Kasumi-1 (cell line): ENCODE data around the gene NAGK.
"Not testable (repeated sequence)": the region's sequence is repeated elsewhere in the genome, so short reads cannot be mapped to it uniquely, and the experiment has no call there.

ENCODE experiments used
- DNase-seq, 2 experiments: peaks; one replicate each; lab custom pipeline; 2025; lab: John Stamatoyannopoulos, UW

NAGK gene

GRCh38 chr2:71068218-71069035 is at the start of gene NAGK:
NAGK (plus strand) TSS chr2:71068648; CDS start chr2:71068684, 36 bp downstream.
- DNase-seq, result peak; percentile 94

- DNase-seq, result not testable (repeated sequence)
Measured at GRCh38 chr2:71019989-71020388, 48.5 kb upstream of the NAGK start.

GRCh38 chr2:71021394-71021793 is 47.1 kb upstream of the NAGK start:
- DNase-seq, result not testable (repeated sequence)

DNA sequence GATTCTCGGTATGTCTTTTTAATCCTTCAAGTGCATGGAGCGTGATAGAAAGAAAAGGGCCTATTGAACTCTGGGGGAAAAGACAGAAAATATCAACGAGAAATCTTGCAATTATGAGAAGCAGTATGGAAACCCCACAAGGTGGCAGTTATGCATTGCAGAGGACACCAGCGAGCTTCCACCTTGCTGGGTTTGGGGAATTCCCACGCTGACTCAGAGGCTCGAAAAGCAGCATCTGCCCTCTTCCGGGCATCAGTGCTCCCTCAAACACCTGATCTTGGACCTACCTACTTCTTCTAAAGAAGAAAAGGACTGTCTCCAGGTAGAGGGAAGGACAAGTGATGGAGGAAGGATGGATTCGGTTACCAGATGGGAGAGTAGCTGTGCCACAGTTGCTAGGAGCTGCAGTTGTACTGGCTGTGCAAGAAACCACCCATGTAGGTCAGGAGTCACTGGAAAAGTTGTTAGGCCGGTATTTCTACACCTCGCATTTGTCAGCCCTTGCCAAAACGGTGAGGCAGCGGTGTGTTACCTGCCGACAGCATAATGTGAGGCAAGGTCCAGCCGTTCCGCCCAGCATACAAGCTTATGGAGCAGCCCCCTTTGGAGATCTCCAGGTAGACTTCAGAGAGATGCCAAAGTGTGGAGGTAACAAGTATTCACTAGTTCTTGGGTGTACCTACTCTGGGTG is 44.8 kb upstream of the NAGK start:
- not testable (repeated sequence) for DNase-seq

- DNase-seq, result not testable (repeated sequence)
Measured at GRCh38 chr2:71036296-71036695, 32.2 kb upstream of the NAGK start.

GRCh38 chr2:71042287-71042686 is 26.2 kb upstream of the NAGK start:
- no peak for DNase-seq

GRCh38 chr2:71043531-71044407 is 24.7 kb upstream of the NAGK start:
- peak in 1 of 2 experiments; percentile 0 for DNase-seq

DNA sequence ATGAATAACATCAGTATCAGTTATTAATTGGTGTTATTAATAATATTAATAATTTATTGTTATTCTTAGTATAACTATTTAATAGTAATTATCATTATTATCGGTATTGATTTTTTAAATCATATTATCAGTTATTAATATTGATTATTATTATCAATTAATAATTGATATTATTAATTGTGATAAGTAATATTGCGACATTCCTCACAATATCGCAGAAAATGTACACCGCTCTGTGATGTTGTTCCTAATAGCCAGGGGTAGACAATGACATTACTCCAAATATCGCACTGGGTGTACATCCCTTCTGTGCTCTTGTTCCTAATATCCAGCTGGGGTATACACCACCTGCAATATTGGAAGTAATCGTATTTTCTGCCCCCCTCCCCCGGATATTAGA is 23.3 kb upstream of the NAGK start:
- DNase-seq, result no peak

- DNase-seq, result peak; percentile 67 to 69
Measured at GRCh38 chr2:71045865-71046548, 22.4 kb upstream of the NAGK start.

GRCh38 chr2:71048096-71048495 is 20.4 kb upstream of the NAGK start:
- DNase-seq, result no peak

GRCh38 chr2:71049704-71050360 is 18.6 kb upstream of the NAGK start:
- DNase-seq, result not testable (repeated sequence)

- not testable (repeated sequence) for DNase-seq
Measured at GRCh38 chr2:71055206-71055740, 13.2 kb upstream of the NAGK start.

GRCh38 chr2:71060211-71060610 is 8.2 kb upstream of the NAGK start:
- DNase-seq, result no peak

- no peak for DNase-seq
Measured at GRCh38 chr2:71060871-71061270, 7.6 kb upstream of the NAGK start.

DNA sequence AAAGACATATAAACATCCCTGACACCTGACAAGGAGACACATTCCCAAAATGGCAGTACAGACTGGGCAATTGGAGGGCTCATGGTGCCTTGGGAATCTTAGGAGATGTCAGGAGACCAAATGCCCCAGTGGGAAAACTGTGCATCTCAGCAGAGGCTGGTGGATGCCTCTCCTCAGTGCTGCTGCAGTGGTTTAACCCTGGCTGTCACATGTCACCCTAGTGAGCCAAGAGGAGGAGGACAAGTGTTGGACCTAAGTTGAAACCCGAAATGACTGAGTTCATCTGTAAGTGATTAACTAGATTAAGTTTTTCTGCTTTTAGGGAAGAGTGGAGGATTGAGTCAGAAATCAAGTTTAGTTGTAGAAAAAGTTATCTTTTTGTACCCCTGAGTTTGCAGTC is 5.2 kb upstream of the NAGK start:
- no peak for DNase-seq

- no peak for DNase-seq
Measured at GRCh38 chr2:71064110-71064611, 4.3 kb upstream of the NAGK start.

DNA sequence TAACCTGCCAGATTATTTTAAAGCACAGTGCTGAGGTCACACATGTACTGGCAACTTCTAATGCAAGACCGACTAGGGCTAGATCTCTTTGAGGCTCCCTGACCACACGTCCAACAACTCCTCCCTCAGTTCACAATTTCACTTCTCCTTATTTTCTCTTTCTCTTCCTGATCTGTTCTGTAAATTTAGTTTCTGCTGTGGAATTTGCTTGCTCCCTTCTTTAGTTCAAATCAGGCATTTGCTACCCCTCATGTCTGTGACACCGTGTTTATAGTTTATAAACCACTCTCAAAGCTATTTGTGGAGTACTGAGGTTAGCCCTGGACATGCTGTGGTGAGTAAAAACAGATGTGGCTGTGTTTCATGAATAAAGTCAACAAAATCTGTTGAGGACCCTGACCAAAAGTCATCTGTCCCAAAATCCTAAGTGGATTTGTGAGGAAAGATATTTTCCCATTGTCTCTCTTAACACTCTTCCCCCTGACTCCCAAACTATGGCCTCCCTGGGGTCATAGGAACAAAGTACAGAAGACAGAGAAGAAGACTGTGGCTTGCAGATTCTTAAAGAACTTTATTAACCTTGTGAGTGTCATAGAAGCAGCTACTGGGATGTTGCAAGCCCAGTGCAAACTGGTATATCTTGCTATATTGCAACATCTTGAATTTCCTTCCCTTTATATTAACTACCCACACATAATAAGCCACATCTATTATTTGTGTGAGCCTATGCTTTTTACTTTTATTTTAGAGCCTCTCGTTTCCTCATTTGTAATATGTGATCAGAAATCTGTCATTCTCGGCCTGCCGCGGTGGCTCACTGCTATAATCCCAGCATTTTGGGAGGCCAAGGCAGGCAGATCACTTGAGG is 3.5 kb upstream of the NAGK start:
- peak; percentile 57 to 72 for DNase-seq

DNA sequence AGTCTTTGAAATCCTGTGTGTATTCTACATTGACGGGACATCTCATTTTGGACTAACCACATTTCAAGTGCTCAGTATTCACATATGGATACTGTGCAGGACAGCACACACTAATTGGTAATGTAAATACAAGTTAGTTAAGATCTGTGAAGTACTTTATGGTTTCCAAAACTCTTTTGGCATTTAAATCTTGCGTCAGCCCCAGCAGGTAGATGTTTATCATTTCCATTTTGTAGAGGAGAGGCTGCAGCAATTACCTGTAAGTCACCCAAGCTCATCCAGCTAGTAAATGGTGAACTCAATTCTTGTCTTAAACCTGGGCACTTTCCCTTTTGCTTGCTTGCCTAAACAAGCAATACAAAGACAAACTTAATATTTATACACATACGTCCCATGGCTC is 1.6 kb upstream of the NAGK start:
- no peak for DNase-seq

DNA sequence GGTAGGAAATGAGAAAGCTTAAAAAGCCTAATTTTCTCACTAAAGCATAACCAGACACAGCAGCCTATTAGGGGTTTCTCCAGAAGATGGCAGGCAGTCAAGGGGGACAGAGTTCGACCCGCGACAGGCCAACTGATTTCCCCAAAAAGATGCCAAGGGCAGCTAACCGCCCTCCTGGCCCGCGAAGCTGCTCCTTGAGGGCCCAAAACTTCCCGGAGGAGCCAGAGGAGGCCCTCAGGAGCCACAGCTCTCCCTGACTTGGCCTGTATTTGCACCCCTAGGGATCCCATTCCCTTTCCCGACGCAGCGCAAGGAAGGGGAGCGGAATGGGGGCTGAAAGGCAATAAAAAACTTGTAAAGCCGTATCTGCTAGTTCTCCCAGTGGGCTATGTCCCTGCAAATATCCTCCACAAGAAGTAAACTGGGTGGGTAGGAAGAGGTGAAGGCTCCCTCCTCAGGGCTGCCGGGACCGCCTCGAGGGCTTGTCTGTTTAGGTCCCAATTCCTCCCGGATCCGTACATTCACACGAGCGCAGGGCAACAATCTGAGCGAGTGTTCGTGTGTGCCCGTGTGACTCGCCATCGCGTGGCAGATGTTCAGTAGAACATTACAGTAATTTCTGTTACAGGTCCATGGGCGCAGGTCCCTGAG is 756 bp upstream of the NAGK start:
- no peak for DNase-seq
